ENCODE data around the gene ZNF133.

The ZNF133 gene

GRCh38 chr20:18326990-18327389, 38.7 kb downstream of the ZNF133 start:
- no peak for TF ChIP-seq CTCF (IDR thresholded peaks at IDR 0.05)

- TF ChIP-seq CTCF (IDR thresholded peaks at IDR 0.05): no peak
These were observed 43.4 kb downstream of the ZNF133 start for GRCh38 chr20:18331694-18332093.

- no peak for TF ChIP-seq CTCF (IDR thresholded peaks at IDR 0.05)
These were observed 71.5 kb downstream of the ZNF133 start for GRCh38 chr20:18359854-18360253.

GRCh38 chr20:18360635-18361034, 72.3 kb downstream of the ZNF133 start:
- TF ChIP-seq CTCF (IDR thresholded peaks at IDR 0.05): no peak

- no peak for TF ChIP-seq CTCF (IDR thresholded peaks at IDR 0.05)
These were observed 73.4 kb downstream of the ZNF133 start for GRCh38 chr20:18361678-18362077.

- TF ChIP-seq CTCF (IDR thresholded peaks at IDR 0.05): no peak
These were observed 74.6 kb downstream of the ZNF133 start for GRCh38 chr20:18362916-18363315.

- TF ChIP-seq CTCF (IDR thresholded peaks at IDR 0.05): no peak
These were observed 75.4 kb downstream of the ZNF133 start for GRCh38 chr20:18363708-18364107.

GRCh38 chr20:18364768-18365167, 76.4 kb downstream of the ZNF133 start:
- no peak for TF ChIP-seq CTCF (IDR thresholded peaks at IDR 0.05)

Measured in LNCAP (cell line).